HepG2 (cell line): Measurements from ENCODE around the gene NAIF1. TPM values are rescaled to one million over a fixed set of nuclear protein-coding genes. Genes with fewer than 3 reads are reported as not detected.

Experiments
- ATF3 ChIP-seq: sonication (generic); formaldehyde crosslinking; IDR thresholded peaks from 2 replicates; pipeline ENCODE4 v1.4.0; 2020; ENCODE audit warnings: missing genetic modification reagents
- BATF2 ChIP-seq: sonication (generic); formaldehyde crosslinking; IDR thresholded peaks from 2 replicates; pipeline ENCODE4 v1.8.0; 2022; ENCODE audit warnings: mild to moderate bottlenecking, missing genetic modification reagents, moderate library complexity
- FOXA3 ChIP-seq: IDR thresholded peaks from 2 replicates; pipeline ENCODE4 v1.6.1; 2016; ENCODE audit warnings: missing genetic modification reagents, missing compliant biosample characterization
- JDP2 ChIP-seq: sonication (generic); formaldehyde crosslinking; IDR thresholded peaks from 2 replicates; pipeline ENCODE4 v1.8.1; 2022; ENCODE audit warnings: missing genetic modification reagents, borderline replicate concordance
- MTF2 ChIP-seq: sonication (generic); formaldehyde crosslinking; IDR thresholded peaks from 2 replicates; pipeline ENCODE4 v1.5.0; 2020; ENCODE audit warnings: missing genetic modification reagents, borderline replicate concordance
- MXD3 ChIP-seq: IDR thresholded peaks from 2 replicates; pipeline ENCODE4 v1.6.1; 2016; ENCODE audit warnings: mild to moderate bottlenecking, missing biosample characterization, missing genetic modification reagents
- PITX1 ChIP-seq: sonication (generic); formaldehyde crosslinking; IDR thresholded peaks from 2 replicates; pipeline ENCODE4 v1.5.1; 2020; ENCODE audit warnings: mild to moderate bottlenecking, missing genetic modification reagents
- PLRG1 ChIP-seq: fragments of 450-650 bp; conservative IDR thresholded peaks from 2 replicates; pipeline ENCODE4 v1.6.1; 2016
- SKIL ChIP-seq: sonication (generic); formaldehyde crosslinking; IDR thresholded peaks from 2 replicates; pipeline ENCODE4 v1.8.0; 2022; ENCODE audit warnings: missing genetic modification reagents, mild to moderate bottlenecking, moderate library complexity, borderline replicate concordance
- TFE3 ChIP-seq: IDR thresholded peaks from 2 replicates; pipeline ENCODE4 v1.6.1; 2016
- TSC22D2 ChIP-seq: sonication (generic); formaldehyde crosslinking; IDR thresholded peaks from 2 replicates; pipeline ENCODE4 v1.5.1; 2020; ENCODE audit warnings: missing genetic modification reagents, mild to moderate bottlenecking, borderline replicate concordance
- ZBTB25 ChIP-seq: IDR thresholded peaks from 2 replicates; pipeline ENCODE4 v1.6.1; 2018; ENCODE audit warnings: missing genetic modification reagents
- ZFP82 ChIP-seq: sonication (generic); formaldehyde crosslinking; IDR thresholded peaks from 2 replicates; pipeline ENCODE4 v1.5.1; 2020; ENCODE audit warnings: mild to moderate bottlenecking, missing genetic modification reagents, borderline replicate concordance
- ZNF225 ChIP-seq: sonication (generic); formaldehyde crosslinking; IDR thresholded peaks from 2 replicates; pipeline ENCODE4 v1.4.0; 2020; ENCODE audit warnings: mild to moderate bottlenecking, missing genetic modification reagents
- ZNF367 ChIP-seq: sonication (generic); formaldehyde crosslinking; IDR thresholded peaks from 2 replicates; pipeline ENCODE4 v1.4.0; 2020; ENCODE audit warnings: missing genetic modification reagents, borderline replicate concordance
- ZNF577 ChIP-seq: sonication (generic); formaldehyde crosslinking; IDR thresholded peaks from 2 replicates; pipeline ENCODE4 v1.4.0; 2020; ENCODE audit warnings: mild to moderate bottlenecking, low read depth, missing genetic modification reagents, borderline replicate concordance
- ZNF580 ChIP-seq: IDR thresholded peaks from 2 replicates; pipeline ENCODE4 v1.6.1; 2016; ENCODE audit warnings: low read depth, borderline replicate concordance
- ZNF660 ChIP-seq: sonication (generic); formaldehyde crosslinking; IDR thresholded peaks from 2 replicates; pipeline ENCODE4 v1.5.1; 2020; ENCODE audit warnings: mild to moderate bottlenecking, low read depth, missing genetic modification reagents, borderline replicate concordance
- ZNF775 ChIP-seq: sonication (generic); formaldehyde crosslinking; IDR thresholded peaks from 2 replicates; pipeline ENCODE4 v1.4.0; 2020; ENCODE audit warnings: missing genetic modification reagents, mild to moderate bottlenecking, moderate library complexity, borderline replicate concordance
- ZNF790 ChIP-seq: sonication (generic); formaldehyde crosslinking; IDR thresholded peaks from 2 replicates; pipeline ENCODE4 v1.8.0; 2022; ENCODE audit warnings: missing genetic modification reagents, mild to moderate bottlenecking, borderline replicate concordance
- ZNF878 ChIP-seq: sonication (generic); formaldehyde crosslinking; IDR thresholded peaks from 2 replicates; pipeline ENCODE4 v1.8.1; 2023; ENCODE audit warnings: mild to moderate bottlenecking, missing genetic modification reagents, moderate library complexity
- ZSCAN22 ChIP-seq: sonication (generic); formaldehyde crosslinking; IDR thresholded peaks from 2 replicates; pipeline ENCODE4 v1.4.0; 2020; ENCODE audit warnings: mild to moderate bottlenecking, missing genetic modification reagents
- polyA plus RNA-seq, 8 experiments: library from polyadenylated mRNA; depleted of rRNA in 3 of 8; stranded (reverse) in 7 of 8; unstranded in 1 of 8; fragments of >200 nt; fragmentation: Illumina TruSeq in 4 of 8; extraction: Trizol in 4 of 8; gene quantifications; 2 replicates each; pipeline versions ENCODE4 v1.2.1 to v1.2.3, GENCODE V29; 2011 to 2016; ENCODE audit warnings: low read depth in 4 of 8, missing spikeins in 1 of 8, mixed read lengths in 1 of 8; ENCODE audit not compliant: insufficient read depth in 1 of 8
- total RNA-seq, 5 experiments: library from RNA; depleted of rRNA; stranded (reverse); fragments of >200 nt; fragmentation: Illumina TruSeq; extraction: Trizol; gene quantifications; 2 replicates each; pipeline ENCODE4 v1.2.3, GENCODE V29; 2016; ENCODE audit warnings: low read depth in 1 of 5

The NAIF1 gene
- total and polyA plus RNA-seq, 2 of the 13 experiments (the other 11 are each of a cell fraction or from before 2014, with no cell fraction given), result 6.0 to 6.9 TPM

- TF ChIP-seq BATF2, result peak; percentile 87; the same call in 1 of the 2 replicates
- peak; percentile 96 for TF ChIP-seq ZNF878 (CRISPR knock-in tag)
- TF ChIP-seq ZNF225 (CRISPR knock-in tag), result peak; percentile 47; the same call in 1 of the 2 replicates
- TF ChIP-seq JDP2 (CRISPR knock-in tag), result peak; percentile 51; the same call in 1 of the 2 replicates
- peak; percentile 76; the same call in 1 of the 2 replicates for TF ChIP-seq ZFP82 (CRISPR knock-in tag)
- no peak for TF ChIP-seq ZNF660 (CRISPR knock-in tag)
- TF ChIP-seq ZNF790 (CRISPR knock-in tag), result peak; percentile 98; the same call in 1 of the 2 replicates
- TF ChIP-seq ZSCAN22 (CRISPR knock-in tag), result peak; percentile 74; the same call in 1 of the 2 replicates
- peak; percentile 96 for TF ChIP-seq SKIL
- peak; percentile 91; the same call in 1 of the 2 replicates for TF ChIP-seq ZNF775 (CRISPR knock-in tag)
- TF ChIP-seq TSC22D2 (CRISPR knock-in tag), result 0 out of 2 replicates have a peak, but pooled peaks have one; percentile 70
- TF ChIP-seq MTF2, result no peak
- no peak; the same call in 1 of the 2 replicates for TF ChIP-seq ZNF367 (CRISPR knock-in tag)
- TF ChIP-seq ZNF580 (CRISPR knock-in tag), result peak; percentile 92; the same call in 1 of the 2 replicates
- peak; percentile 81 for TF ChIP-seq ATF3
- TF ChIP-seq TFE3, result peak; percentile 99
- TF ChIP-seq PLRG1, result no peak
- TF ChIP-seq MXD3 (CRISPR knock-in tag), result peak; percentile 83
- TF ChIP-seq FOXA3 (CRISPR knock-in tag), result peak; percentile 93
- peak; percentile 91 for TF ChIP-seq ZBTB25 (CRISPR knock-in tag)
- no peak for TF ChIP-seq ZNF577 (CRISPR knock-in tag)
- TF ChIP-seq PITX1 (CRISPR knock-in tag), result peak; percentile 98
Observed at GRCh38 chr9:128102861-128103588, 35.9 kb upstream of the NAIF1 start (continued).
